ENCODE measurements around the gene EPN2. TPM values are rescaled to one million over a fixed set of nuclear protein-coding genes. Genes with fewer than 3 reads are reported as not detected.

EPN2 gene
- total RNA-seq, 1 experiment from 2014 or later: 73.1 TPM

GRCh38 chr17:19321481-19322128 is 84.4 kb downstream of the EPN2 start:
- TF ChIP-seq CTCF (IDR thresholded peaks at IDR 0.05 in 2 of 3, conservative IDR thresholded peaks at IDR 0.05 in 1 of 3; ENCODE audit: borderline replicate concordance in 1 of 3, insufficient read depth in 1 of 3, low read depth in 2 of 3, low read length in 2 of 3): peak in 2 of 3 experiments; percentile 37 to 42; a peak in 4 of 6 replicates
- no peak for TF ChIP-seq JUND (IDR thresholded peaks at IDR 0.05)
- POLR2A ChIA-PET: no interaction called here
- RAD21 ChIA-PET (ENCODE audit: low non-redundant PET in 1 of 2, low total read pairs in 2 of 2, uncharacterized antibody in 2 of 2, unreplicated experiment in 2 of 2): no interaction called here
- H2AFZ ChIP-seq (ENCODE audit: low read depth, low read length, poor library complexity, severe bottlenecking): no peak overlapping the region
- no peak overlapping the region for H3K27ac ChIP-seq (ENCODE audit: low read depth, low read length)
- no peak for DNase-seq (ENCODE audit: low read depth, low spot score)
- peaks cover 18 to 28% of the 10 kb centered on the region in 2 experiments for H3K4me1 ChIP-seq (ENCODE audit: control insufficient read depth in 1 of 2, insufficient read depth in 2 of 2, low read length in 2 of 2)
- no peak overlapping the region for H3K9ac ChIP-seq (ENCODE audit: low read length)
- peaks cover 5 to 7% of the 10 kb centered on the region in 2 experiments; a peak in 2 of 4 replicates for H3K36me3 ChIP-seq (ENCODE audit: control insufficient read depth in 1 of 2, insufficient read depth in 2 of 2, low read length in 2 of 2)
- no peak for ATAC-seq
- no peaks in the 10 kb centered on the region for H3K27me3 ChIP-seq (ENCODE audit: insufficient read depth, low read length)
- intact Hi-C loops (cut with micrococcal nuclease): no loop called here
- H3K79me2 ChIP-seq (ENCODE audit: insufficient read depth, low read length): no peaks in the 10 kb centered on the region
- CTCF ChIA-PET: interaction anchor here (2.5 kb wide), 1 partner anchor 17 kb away, joined by 7 read pairs; no protein-coding TSS in a partner anchor
- H3K4me2 ChIP-seq (ENCODE audit: low read length): no peak overlapping the region
- H3K4me3 ChIP-seq (replicated peaks in 1 of 2; ENCODE audit: low read depth in 1 of 2, low read length in 2 of 2): no peak overlapping the region
- BruUV-seq (replicated peaks): no TSS peak
- H3K9me2 ChIP-seq (ENCODE audit: insufficient read depth): no peaks in the 10 kb centered on the region
- 0 out of 4 replicates have a peak, but pooled peaks cover 4 to 5% of the 10 kb centered on the region in 2 experiments for H3K9me3 ChIP-seq (ENCODE audit: control insufficient read depth in 1 of 2, insufficient read depth in 1 of 2, low read depth in 1 of 2, low read length in 2 of 2)
- H4K20me1 ChIP-seq (ENCODE audit: insufficient read depth): no peaks in the 10 kb centered on the region

- no peaks in the 10 kb centered on the region for H4K20me1 ChIP-seq (ENCODE audit: insufficient read depth)
- peaks cover 18 to 28% of the 10 kb centered on the region in 2 experiments for H3K4me1 ChIP-seq (ENCODE audit: control insufficient read depth in 1 of 2, insufficient read depth in 2 of 2, low read length in 2 of 2)
- H3K9me2 ChIP-seq (ENCODE audit: insufficient read depth): no peaks in the 10 kb centered on the region
- H3K9me3 ChIP-seq (ENCODE audit: control insufficient read depth in 1 of 2, insufficient read depth in 1 of 2, low read depth in 1 of 2, low read length in 2 of 2): 0 out of 4 replicates have a peak, but pooled peaks cover 4 to 5% of the 10 kb centered on the region in 2 experiments
- no peak overlapping the region for H3K4me2 ChIP-seq (ENCODE audit: low read length)
- no peaks in the 10 kb centered on the region for H3K79me2 ChIP-seq (ENCODE audit: insufficient read depth, low read length)
- peaks cover 5 to 7% of the 10 kb centered on the region in 2 experiments; a peak in 2 of 4 replicates for H3K36me3 ChIP-seq (ENCODE audit: control insufficient read depth in 1 of 2, insufficient read depth in 2 of 2, low read length in 2 of 2)
- ChIA-PET CTCF (interaction anchor here (2.5 kb wide), 1 partner anchor 16 kb away, joined by 7 read pairs; no protein-coding TSS in a partner anchor), POLR2A (no interaction called here), RAD21 (ENCODE audit: low non-redundant PET in 1 of 2, low total read pairs in 2 of 2, uncharacterized antibody in 2 of 2, unreplicated experiment in 2 of 2) (no interaction called here)
- ATAC-seq (no peak), DNase-seq (ENCODE audit: low read depth, low spot score) (no peak)
- H3K27me3 ChIP-seq (ENCODE audit: insufficient read depth, low read length): no peaks in the 10 kb centered on the region
- TF ChIP-seq ZNF274 (IDR thresholded peaks at IDR 0.05; ENCODE audit: low read depth, low read length): no peak
- TF ChIP-seq ELF1 (IDR thresholded peaks at IDR 0.05; ENCODE audit: borderline replicate concordance, low read depth): no peak
- TF ChIP-seq CTCF (IDR thresholded peaks at IDR 0.05 in 2 of 3, conservative IDR thresholded peaks at IDR 0.05 in 1 of 3; ENCODE audit: borderline replicate concordance in 1 of 3, insufficient read depth in 1 of 3, low read depth in 2 of 3, low read length in 2 of 3): no peak
- no peak overlapping the region for H3K27ac ChIP-seq (ENCODE audit: low read depth, low read length)
- no TSS peak for BruUV-seq (replicated peaks)
- H3K4me3 ChIP-seq (replicated peaks in 1 of 2; ENCODE audit: low read depth in 1 of 2, low read length in 2 of 2): no peak overlapping the region
- H2AFZ ChIP-seq (ENCODE audit: low read depth, low read length, poor library complexity, severe bottlenecking): no peak overlapping the region
- no peak overlapping the region for H3K9ac ChIP-seq (ENCODE audit: low read length)
- intact Hi-C loops (cut with micrococcal nuclease): no loop called here
Measured at GRCh38 chr17:19322129-19322505, 85.0 kb downstream of the EPN2 start.
